ENCODE measurements around the gene CLNK. TPM values are rescaled to one million over a fixed set of nuclear protein-coding genes. Genes with fewer than 3 reads are reported as not detected.

The CLNK gene
- polyA plus RNA-seq, 4 donors: 0.04 to 0.31 TPM; not detected in 2

GRCh38 chr4:10706236-10706635 is 21.7 kb upstream of the CLNK start:
- H3K27me3 ChIP-seq (ENCODE audit: control insufficient read depth in 3 of 3, insufficient read depth in 3 of 3, low read length in 3 of 3): no peaks in the 10 kb centered on the region
- DNase-seq (no peak), FAIRE-seq (no peak)
- WGBS, 3 donors: 42 to 51% (median 44%) methylated on average over 1 of the region's 1 CpG
- no peaks in the 10 kb centered on the region for H3K9me3 ChIP-seq (ENCODE audit: control insufficient read depth in 2 of 2, insufficient read depth in 1 of 2, low read depth in 1 of 2, low read length in 1 of 2)
- no peak overlapping the region for H3K27ac ChIP-seq (ENCODE audit: low read depth in 1 of 3, low read length in 2 of 3)
- H3K36me3 ChIP-seq (ENCODE audit: control insufficient read depth in 3 of 3, insufficient read depth in 2 of 3, low read depth in 1 of 3, low read length in 3 of 3): no peaks in the 10 kb centered on the region
- H3K4me1 ChIP-seq (ENCODE audit: control insufficient read depth in 3 of 3, insufficient read depth in 2 of 3, low read depth in 1 of 3, low read length in 2 of 3): no peaks in the 10 kb centered on the region
- H3K4me3 ChIP-seq (ENCODE audit: low read depth in 1 of 3, low read length in 3 of 3): no peak overlapping the region

DNA sequence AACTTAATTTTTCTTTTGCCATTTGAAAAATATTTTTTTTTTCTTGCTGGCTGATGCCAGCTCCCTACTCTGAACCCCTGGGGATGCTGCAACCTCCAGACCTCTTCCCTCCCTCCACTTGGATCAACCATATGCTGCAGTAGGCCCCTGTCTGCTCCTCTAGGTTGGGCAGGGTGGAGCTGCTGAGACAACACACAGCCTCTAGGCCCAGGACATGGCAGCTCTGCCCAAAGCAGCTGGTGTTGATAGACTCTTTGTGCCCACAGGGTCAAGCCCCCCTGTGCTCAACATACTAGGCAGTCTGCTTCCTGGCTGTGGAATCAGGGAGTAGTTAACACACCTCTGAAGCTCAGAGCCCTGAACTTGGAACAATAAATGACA is 19.9 kb upstream of the CLNK start:
- no peak overlapping the region for H3K27ac ChIP-seq (ENCODE audit: low read depth in 1 of 3, low read length in 2 of 3)
- H3K4me1 ChIP-seq (ENCODE audit: control insufficient read depth in 3 of 3, insufficient read depth in 2 of 3, low read depth in 1 of 3, low read length in 2 of 3): no peaks in the 10 kb centered on the region
- DNase-seq (no peak), FAIRE-seq (no peak)
- H3K4me3 ChIP-seq (ENCODE audit: low read depth in 1 of 3, low read length in 3 of 3): no peak overlapping the region
- no peaks in the 10 kb centered on the region for H3K9me3 ChIP-seq (ENCODE audit: control insufficient read depth in 2 of 2, insufficient read depth in 1 of 2, low read depth in 1 of 2, low read length in 1 of 2)
- no peaks in the 10 kb centered on the region for H3K27me3 ChIP-seq (ENCODE audit: control insufficient read depth in 3 of 3, insufficient read depth in 3 of 3, low read length in 3 of 3)
- H3K36me3 ChIP-seq (ENCODE audit: control insufficient read depth in 3 of 3, insufficient read depth in 2 of 3, low read depth in 1 of 3, low read length in 3 of 3): no peaks in the 10 kb centered on the region

DNA sequence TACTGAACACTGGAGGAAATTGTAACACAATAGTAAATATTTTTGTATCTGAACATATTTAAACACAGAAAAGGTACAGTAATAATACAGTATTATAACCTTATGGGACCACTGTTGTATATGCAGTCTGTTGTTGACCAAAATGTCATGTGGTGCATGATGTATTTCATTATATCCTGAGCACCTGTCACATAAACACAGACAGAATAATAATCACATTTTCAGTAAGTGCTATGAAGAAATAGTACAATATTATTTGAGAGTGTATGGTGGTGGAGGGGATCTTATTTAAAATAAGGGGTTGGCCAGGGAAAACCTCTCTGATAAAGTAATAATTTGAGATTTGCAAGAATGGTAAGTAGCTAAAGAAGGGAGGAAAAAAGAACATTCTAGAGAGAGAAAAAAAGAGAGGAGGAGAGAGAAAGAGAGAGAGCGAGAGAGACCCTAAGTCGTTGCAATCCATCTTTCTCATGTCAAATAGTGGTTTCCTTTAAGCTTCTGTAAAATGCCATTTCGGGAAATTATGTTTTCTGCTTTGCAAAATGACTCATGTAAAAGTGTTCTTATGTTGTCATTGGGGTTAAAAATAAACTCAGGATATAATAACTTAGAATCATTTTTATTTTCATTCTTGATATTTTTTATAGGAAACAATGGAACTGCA is 19.3 kb upstream of the CLNK start:
- 65 to 75% (median 66%) methylated on average over 3 of the region's 3 CpGs for WGBS, 3 donors
- Histone ChIP-seq H3K36me3 (ENCODE audit: control insufficient read depth in 3 of 3, insufficient read depth in 2 of 3, low read depth in 1 of 3, low read length in 3 of 3) (no peaks in the 10 kb centered on the region), H3K4me3 (ENCODE audit: low read depth in 1 of 3, low read length in 3 of 3) (no peak overlapping the region), H3K27me3 (ENCODE audit: control insufficient read depth in 3 of 3, insufficient read depth in 3 of 3, low read length in 3 of 3) (no peaks in the 10 kb centered on the region), H3K4me1 (ENCODE audit: control insufficient read depth in 3 of 3, insufficient read depth in 2 of 3, low read depth in 1 of 3, low read length in 2 of 3) (no peaks in the 10 kb centered on the region), H3K27ac (ENCODE audit: low read depth in 1 of 3, low read length in 2 of 3) (no peak overlapping the region), H3K9me3 (ENCODE audit: control insufficient read depth in 2 of 2, insufficient read depth in 1 of 2, low read depth in 1 of 2, low read length in 1 of 2) (peaks cover 0 to 1% of the 10 kb centered on the region in 2 donors)
- DNase-seq: no peak
- no peak for FAIRE-seq

- H3K4me1 ChIP-seq (ENCODE audit: control insufficient read depth in 3 of 3, insufficient read depth in 2 of 3, low read depth in 1 of 3, low read length in 2 of 3): no peaks in the 10 kb centered on the region
- H3K9me3 ChIP-seq (ENCODE audit: control insufficient read depth in 2 of 2, insufficient read depth in 1 of 2, low read depth in 1 of 2, low read length in 1 of 2): peaks cover 0 to 5% of the 10 kb centered on the region in 2 donors
- 62 to 75% (median 71%) methylated on average over 5 of the region's 5 CpGs for WGBS, 3 donors
- H3K36me3 ChIP-seq (ENCODE audit: control insufficient read depth in 3 of 3, insufficient read depth in 2 of 3, low read depth in 1 of 3, low read length in 3 of 3): no peaks in the 10 kb centered on the region
- DNase-seq (no peak), FAIRE-seq (no peak)
- no peaks in the 10 kb centered on the region for H3K27me3 ChIP-seq (ENCODE audit: control insufficient read depth in 3 of 3, insufficient read depth in 3 of 3, low read length in 3 of 3)
- no peak overlapping the region for H3K27ac ChIP-seq (ENCODE audit: low read depth in 1 of 3, low read length in 2 of 3)
- H3K4me3 ChIP-seq (ENCODE audit: low read depth in 1 of 3, low read length in 3 of 3): no peak overlapping the region
These were observed 18.6 kb upstream of the CLNK start for GRCh38 chr4:10703156-10703555.

DNA sequence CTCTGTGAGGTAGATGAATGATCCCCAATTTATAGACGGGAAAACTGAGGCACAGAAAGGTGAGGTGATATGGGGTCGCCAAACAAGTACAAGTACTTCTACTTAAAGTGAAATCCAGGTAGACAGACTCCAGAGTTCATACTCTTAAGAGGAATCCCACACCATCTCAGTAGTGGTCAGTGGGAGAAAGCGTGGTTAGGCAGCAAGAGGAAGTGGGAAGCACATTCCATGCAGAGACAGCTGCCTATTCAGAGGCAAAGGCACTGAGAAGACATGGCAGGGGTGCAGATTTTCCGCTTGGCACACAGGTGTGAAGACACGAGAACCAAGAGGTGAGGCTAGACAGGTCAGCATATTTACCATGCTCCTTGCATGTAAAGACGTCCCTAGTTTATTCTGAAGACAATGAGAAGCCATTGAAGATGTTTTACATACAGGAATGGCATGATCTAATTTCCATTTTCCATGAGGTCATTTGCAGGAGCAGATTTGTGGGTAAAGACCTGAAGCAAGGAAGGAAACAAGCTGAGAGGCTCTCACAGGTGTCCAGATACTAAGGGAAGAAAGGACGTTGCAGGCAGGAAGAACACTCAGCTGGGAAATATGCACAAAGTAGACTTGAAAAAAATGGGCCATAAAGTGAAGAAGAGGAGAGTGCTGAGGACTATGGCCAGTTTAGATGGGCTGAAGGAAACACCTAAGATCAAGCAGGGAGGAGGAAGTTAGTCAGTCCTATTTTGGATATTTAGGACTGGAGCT is 17.3 kb upstream of the CLNK start:
- no peak for FAIRE-seq
- Histone ChIP-seq H3K36me3 (ENCODE audit: control insufficient read depth in 3 of 3, insufficient read depth in 2 of 3, low read depth in 1 of 3, low read length in 3 of 3) (no peaks in the 10 kb centered on the region), H3K27ac (ENCODE audit: low read depth in 1 of 3, low read length in 2 of 3) (no peak overlapping the region), H3K27me3 (ENCODE audit: control insufficient read depth in 3 of 3, insufficient read depth in 3 of 3, low read length in 3 of 3) (no peaks in the 10 kb centered on the region), H3K9me3 (ENCODE audit: control insufficient read depth in 2 of 2, insufficient read depth in 1 of 2, low read depth in 1 of 2, low read length in 1 of 2) (peaks cover 0 to 5% of the 10 kb centered on the region in 2 donors), H3K4me1 (ENCODE audit: control insufficient read depth in 3 of 3, insufficient read depth in 2 of 3, low read depth in 1 of 3, low read length in 2 of 3) (no peaks in the 10 kb centered on the region), H3K4me3 (ENCODE audit: low read depth in 1 of 3, low read length in 3 of 3) (no peak overlapping the region)
- 72 to 77% (median 74%) methylated on average over 7 of the region's 7 CpGs for WGBS, 3 donors
- no peak for DNase-seq

DNA sequence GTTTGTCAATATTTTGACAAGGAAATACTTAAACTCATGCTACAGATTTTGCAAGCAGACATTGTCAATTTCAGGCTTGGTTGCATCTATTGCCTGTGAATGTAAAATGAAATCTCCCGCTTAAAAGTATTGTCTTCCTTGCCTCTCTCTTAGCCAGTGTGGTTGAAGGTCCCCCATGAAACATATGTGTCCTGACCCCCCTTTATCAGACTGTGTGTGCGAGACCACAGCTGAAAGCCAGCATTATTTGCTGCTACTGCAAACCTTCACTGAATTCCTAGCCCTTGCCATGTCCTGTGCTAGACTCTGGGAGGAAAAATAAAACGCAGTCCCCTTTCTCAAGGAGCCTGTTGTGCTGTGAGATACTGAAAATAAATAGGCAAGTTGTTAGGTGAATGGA is 16.6 kb upstream of the CLNK start:
- Histone ChIP-seq H3K4me3 (ENCODE audit: low read depth in 1 of 3, low read length in 3 of 3) (no peak overlapping the region), H3K36me3 (ENCODE audit: control insufficient read depth in 3 of 3, insufficient read depth in 2 of 3, low read depth in 1 of 3, low read length in 3 of 3) (no peaks in the 10 kb centered on the region), H3K9me3 (ENCODE audit: control insufficient read depth in 2 of 2, insufficient read depth in 1 of 2, low read depth in 1 of 2, low read length in 1 of 2) (peaks cover 0 to 5% of the 10 kb centered on the region in 2 donors), H3K4me1 (ENCODE audit: control insufficient read depth in 3 of 3, insufficient read depth in 2 of 3, low read depth in 1 of 3, low read length in 2 of 3) (no peaks in the 10 kb centered on the region), H3K27ac (ENCODE audit: low read depth in 1 of 3, low read length in 2 of 3) (no peak overlapping the region), H3K27me3 (ENCODE audit: control insufficient read depth in 3 of 3, insufficient read depth in 3 of 3, low read length in 3 of 3) (no peaks in the 10 kb centered on the region)
- 72 to 77% (median 75%) methylated on average over 3 of the region's 3 CpGs for WGBS, 3 donors
- FAIRE-seq (no peak), DNase-seq (no peak)

- DNase-seq (peak; percentile 45 to 86), FAIRE-seq (peak; percentile 79)
- Histone ChIP-seq H3K9me3 (ENCODE audit: control insufficient read depth in 2 of 2, insufficient read depth in 1 of 2, low read depth in 1 of 2, low read length in 1 of 2) (peaks cover 0 to 5% of the 10 kb centered on the region in 2 donors), H3K4me3 (ENCODE audit: low read depth in 1 of 3, low read length in 3 of 3) (no peak overlapping the region), H3K4me1 (ENCODE audit: control insufficient read depth in 3 of 3, insufficient read depth in 2 of 3, low read depth in 1 of 3, low read length in 2 of 3) (no peaks in the 10 kb centered on the region), H3K27ac (ENCODE audit: low read depth in 1 of 3, low read length in 2 of 3) (peak overlapping the region in 1 of 3 donors; percentile 66), H3K27me3 (ENCODE audit: control insufficient read depth in 3 of 3, insufficient read depth in 3 of 3, low read length in 3 of 3) (no peaks in the 10 kb centered on the region), H3K36me3 (ENCODE audit: control insufficient read depth in 3 of 3, insufficient read depth in 2 of 3, low read depth in 1 of 3, low read length in 3 of 3) (no peaks in the 10 kb centered on the region)
- WGBS, 3 donors: 6 to 67% (median 36%) methylated on average over 1 of the region's 1 CpG
These were observed 13.6 kb upstream of the CLNK start for GRCh38 chr4:10698172-10698571.

DNA sequence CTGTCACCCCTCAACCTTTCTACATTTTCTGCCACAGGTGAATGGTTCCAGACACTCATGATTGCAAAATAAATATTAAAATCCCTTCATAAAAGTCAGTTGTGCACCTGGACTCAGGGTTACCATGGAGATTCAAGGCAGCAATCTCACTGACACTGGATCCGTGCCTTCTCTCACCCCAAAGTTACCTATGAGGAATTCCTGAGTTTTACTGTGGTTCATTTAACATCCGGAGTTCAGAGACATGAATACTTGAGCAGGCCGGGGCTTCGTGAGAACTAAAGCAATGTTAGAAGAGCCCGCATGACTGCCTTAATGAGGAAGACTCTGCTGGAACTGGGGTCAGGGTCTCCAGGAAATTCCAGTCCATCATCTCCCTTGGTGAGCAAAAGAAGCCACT is 12.5 kb upstream of the CLNK start:
- Histone ChIP-seq H3K27me3 (ENCODE audit: control insufficient read depth in 3 of 3, insufficient read depth in 3 of 3, low read length in 3 of 3) (no peaks in the 10 kb centered on the region), H3K36me3 (ENCODE audit: control insufficient read depth in 3 of 3, insufficient read depth in 2 of 3, low read depth in 1 of 3, low read length in 3 of 3) (no peaks in the 10 kb centered on the region), H3K4me1 (ENCODE audit: control insufficient read depth in 3 of 3, insufficient read depth in 2 of 3, low read depth in 1 of 3, low read length in 2 of 3) (no peaks in the 10 kb centered on the region), H3K9me3 (ENCODE audit: control insufficient read depth in 2 of 2, insufficient read depth in 1 of 2, low read depth in 1 of 2, low read length in 1 of 2) (peaks cover 0 to 5% of the 10 kb centered on the region in 2 donors), H3K4me3 (ENCODE audit: low read depth in 1 of 3, low read length in 3 of 3) (no peak overlapping the region), H3K27ac (ENCODE audit: low read depth in 1 of 3, low read length in 2 of 3) (no peak overlapping the region)
- WGBS, 3 donors: 65 to 77% (median 71%) methylated on average over 5 of the region's 5 CpGs
- no peak for FAIRE-seq
- DNase-seq: no peak
